Thyroid gland (tissue), 4 donors: Measurements from ENCODE around the gene HPCAL1.

ENCODE experiments used
- CTCF ChIP-seq, 6 experiments: fragments of 200-600 bp in 3 of 6; fragments of 450-650 bp in 3 of 6; sonication (generic) in 3 of 6; IDR thresholded peaks; one replicate each; pipeline ENCODE4 v1.5.1; 2016 to 2019; ENCODE audit warnings: antibody characterized with exemption in 6 of 6, mild to moderate bottlenecking in 2 of 6, inconsistent platforms in 1 of 6, moderate library complexity in 1 of 6
- POLR2A ChIP-seq, 2 donors: fragments of 450-650 bp; IDR thresholded peaks; one replicate each; pipeline ENCODE4 v1.6.1; 2017; ENCODE audit warnings: antibody characterized with exemption in 2 of 2, mild to moderate bottlenecking in 2 of 2, moderate library complexity in 1 of 2

GRCh38 chr2:10400978-10401951 is 98.6 kb downstream of the HPCAL1 start:
- TF ChIP-seq POLR2A (IDR thresholded peaks at IDR 0.05) (no peak), CTCF (IDR thresholded peaks at IDR 0.05) (no peak)
